Amniotic epithelial cell (primary cell): ENCODE results near the gene CYP27B1.

Experiments used
- DNase-seq: peaks from one replicate; pipeline ENCODE4 v3.0.0-alpha.2; 2010; ENCODE audit warnings: low read depth

The CYP27B1 gene

DNA sequence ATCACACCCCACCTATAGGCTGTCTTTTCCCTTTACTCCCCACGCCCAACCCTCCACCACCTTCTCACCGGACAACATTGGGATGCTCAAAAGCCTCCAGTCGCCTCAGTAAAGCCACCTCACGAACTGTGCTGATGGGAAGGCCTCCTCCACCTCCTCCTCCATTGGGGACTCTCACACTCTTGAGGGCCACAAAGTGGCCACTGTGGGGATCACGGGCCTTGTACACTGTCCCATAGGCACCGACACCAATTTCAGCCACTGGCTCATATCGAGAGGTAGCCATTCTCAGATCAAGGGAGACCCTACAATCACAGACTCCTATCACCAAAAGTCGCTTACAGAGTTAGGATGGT is 15.5 kb downstream of the CYP27B1 start:
- DNase-seq = no peak

DNA sequence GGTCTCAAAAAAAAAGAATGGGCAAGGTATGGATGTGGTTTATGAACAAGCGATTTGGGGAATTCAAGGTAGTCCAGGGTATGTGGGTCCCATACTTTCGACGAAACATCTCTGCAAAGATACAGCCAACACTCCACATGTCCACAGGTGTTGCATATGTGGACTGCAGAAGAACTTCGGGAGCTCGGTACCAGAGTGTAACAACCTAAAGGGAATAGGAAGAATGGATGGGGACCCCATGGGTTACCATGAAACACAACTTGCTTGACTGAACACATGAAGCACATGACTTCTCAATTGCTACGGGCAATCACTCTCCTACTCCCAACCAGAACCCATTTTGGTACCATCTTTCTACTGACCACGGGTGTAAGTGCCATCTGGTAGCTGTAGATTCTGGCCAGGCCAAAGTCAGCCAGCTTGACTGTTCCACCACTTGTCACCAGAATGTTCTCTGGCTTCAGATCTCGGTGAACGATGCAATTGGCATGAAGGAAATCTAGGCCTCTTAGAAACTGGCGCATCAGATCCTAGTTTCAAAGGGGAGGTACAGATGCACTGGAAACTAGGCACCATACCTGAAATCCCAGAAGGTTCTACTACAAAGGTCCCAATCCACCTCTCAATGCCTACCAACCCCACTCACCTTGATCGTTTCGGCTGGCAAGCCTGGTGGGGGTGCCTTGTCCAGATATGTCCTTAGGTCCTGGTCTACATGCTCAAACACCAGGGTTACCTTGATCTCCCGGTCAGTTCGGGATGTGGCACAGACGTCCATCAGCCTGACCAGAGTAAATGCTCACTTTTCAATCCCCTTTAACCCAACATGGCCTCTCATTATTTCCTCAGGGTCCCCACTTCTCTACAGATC is 16.1 kb downstream of the CYP27B1 start:
- no peak for DNase-seq

DNA sequence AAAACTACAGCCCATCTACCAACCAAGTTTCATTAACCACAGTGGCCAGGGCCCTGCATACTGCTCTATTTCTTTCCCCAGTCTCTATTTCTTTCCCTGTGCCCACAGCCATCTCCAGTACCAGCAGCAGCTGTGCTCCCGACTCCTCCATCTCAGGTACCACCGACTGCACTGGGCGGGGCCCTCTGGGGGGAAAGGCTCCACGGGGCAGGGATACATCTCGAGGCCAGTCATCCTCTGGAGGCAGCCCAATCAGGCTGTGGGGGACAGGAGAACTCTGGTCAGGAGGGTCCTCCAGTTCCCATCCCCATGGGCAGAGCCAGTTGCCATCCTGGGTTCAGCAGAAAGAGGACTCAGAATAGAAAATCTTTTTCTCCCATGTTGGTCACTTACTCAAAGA is 17.8 kb downstream of the CYP27B1 start:
- no peak for DNase-seq

DNA sequence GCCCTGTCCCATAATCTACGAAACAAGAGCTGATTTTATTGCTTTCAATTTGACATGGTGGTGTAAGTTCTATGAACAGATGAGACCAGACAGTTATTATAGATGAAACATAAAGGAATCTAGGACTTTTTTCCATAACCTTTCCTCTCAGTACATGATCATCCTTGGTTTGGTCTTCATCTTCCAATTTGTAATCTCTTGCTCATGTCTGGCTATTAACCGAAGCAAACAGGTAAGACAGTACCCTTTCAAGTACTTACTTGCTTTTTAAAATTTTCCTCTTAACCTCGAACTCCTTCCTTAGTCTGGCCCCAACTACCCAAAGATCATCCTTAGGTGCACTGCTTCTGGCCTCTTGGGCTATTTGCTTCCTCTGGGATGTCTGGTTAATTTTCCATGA is 20.9 kb downstream of the CYP27B1 start:
- no peak for DNase-seq

DNA sequence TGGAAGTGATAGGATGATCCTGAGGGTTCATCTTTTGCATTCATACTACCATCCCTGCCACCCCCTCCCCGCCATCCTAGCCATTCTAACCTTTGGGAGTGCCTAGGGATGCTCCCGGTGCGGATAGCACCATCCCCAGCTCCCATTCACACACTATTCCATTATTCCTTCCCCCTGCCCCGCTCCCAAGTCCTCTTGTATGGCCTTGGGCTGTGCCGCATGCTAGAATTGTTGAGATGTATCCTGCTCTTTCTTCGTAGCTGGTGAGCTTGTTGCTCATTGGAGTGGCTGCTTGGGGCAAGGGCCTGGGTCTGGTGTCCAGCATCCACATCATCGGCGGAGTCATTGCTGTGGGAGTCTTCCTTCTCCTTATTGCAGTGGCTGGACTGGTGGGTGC is 21.4 kb downstream of the CYP27B1 start:
- peak; percentile 8 for DNase-seq

DNA sequence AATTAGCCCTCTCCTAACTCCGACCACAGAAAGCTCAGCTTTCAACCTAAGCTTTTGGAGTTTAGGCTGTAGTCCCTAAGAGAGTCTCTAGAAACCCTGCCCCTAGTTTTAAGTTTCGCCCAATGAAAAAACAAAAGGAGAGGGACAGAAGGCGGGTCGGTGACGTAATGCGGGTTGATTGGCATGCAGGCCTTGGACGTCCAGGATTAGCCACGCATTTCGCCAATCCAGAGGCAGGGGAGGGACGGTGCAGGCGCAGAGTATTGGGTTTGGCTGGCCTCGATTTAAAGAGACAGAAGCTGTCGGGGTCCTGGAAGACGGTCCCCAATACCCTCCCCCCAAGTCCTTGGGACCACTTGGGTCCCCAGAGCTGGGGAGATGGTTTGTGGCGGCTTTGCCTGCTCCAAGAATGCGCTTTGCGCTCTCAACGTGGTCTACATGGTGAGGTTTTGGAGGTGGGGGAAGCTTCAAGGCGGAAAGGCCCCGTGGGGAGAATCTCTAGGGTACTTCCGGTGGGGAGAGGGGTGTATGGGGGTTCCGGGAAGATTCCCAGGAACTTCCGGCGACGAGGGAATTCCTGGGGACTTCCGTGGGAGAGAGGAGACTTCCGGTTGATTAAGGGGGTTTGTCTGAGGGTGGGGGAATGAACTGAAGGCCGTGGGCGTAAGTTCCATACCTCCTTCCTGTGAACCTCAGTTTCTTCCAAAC is 21.9 kb downstream of the CYP27B1 start, which contains the start of gene TSPAN31:
Gene TSPAN31 (plus strand): TSS at position 263 of the 708 bp plus-strand sequence. CDS start 116 bp downstream, at position 379.
- DNase-seq = peak; percentile 99

DNA sequence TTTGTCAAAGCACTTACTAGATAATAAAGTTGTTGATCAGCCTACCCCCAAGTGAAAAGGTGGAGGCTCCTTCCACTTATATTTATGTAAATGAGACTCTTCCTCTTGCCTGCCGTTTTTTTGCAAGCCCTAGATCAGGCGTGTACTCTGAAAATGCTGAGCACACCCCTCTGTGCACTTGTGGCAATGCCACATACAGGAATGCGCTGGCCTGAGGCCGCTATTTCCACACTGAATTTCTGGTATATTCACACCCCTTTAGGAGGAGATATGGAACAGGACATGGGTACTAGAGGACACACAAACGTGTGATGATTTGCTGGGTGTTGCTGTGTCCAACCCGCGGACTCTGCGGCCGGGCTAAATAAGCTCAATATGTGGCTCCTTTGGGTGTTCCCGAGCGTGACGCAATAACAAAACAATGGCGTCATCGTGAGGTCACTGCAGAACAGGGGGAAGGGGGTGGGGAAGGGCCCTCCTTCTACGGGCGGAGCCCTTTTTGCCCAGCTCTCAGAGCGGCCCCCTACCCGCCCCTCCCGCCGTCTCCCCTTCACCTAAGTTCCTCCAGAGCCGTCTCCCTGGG is 22.6 kb downstream of the CYP27B1 start:
- DNase-seq = no peak

DNA sequence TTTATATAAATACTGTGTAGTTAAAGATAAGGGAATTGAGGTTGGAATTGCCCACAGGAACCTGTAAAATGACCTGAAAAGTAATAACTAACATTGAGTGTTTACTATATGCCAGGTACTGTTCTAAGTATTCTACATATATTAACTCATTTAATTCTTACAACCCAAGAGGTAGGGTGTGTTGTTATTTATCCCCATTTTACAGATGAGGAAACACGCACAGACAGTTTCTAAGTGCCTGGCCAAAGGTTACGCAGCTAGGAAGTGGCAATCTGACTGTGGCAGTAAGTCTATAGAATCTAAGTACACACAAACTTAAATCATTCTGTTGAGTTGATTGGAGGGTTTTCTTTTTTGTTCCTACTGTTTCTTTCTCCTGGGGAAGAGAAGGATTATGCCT is 23.1 kb downstream of the CYP27B1 start:
- DNase-seq = no peak

DNA sequence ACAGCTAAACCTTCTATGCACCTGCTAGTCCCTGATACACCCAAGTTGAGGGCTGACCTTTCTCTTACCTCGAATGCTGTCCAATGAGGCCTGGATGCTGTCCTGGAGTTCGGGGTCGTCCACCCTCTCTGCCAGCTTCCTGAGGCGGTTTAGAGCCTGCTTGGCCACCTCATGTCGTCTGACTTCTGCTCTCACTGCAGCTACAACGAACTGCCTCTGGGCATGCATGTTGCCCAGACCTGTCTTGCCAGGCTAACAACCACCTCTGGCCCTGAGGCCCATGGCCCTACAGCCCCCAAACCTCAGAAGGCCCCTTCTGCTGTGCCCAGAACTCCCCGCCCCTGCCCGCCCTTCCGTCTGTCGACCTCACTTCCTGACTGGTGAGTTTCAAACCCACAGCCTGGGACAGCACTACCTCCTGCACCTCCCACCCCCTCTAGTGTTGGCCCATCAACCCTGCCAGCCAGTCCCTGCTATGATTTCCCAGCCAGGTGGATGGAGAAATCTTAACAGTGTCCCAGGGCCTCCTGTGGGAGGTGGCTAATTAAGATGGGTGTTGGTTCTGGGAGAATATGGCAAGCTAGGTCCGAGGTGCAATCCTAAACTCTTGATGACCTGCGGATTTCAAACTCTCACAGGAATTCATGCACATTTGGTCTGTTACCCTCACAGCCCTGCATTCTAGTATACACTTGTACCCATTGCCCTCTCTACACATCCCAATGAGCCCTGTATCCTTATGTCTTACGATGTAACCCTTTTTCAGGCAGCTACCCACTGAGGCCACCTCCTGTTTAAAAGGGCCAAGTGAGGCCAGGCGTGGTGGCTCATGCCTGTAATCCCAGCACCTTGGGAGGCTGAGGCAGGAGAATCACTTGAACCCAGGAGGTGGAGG is 24.8 kb downstream of the CYP27B1 start:
- no peak for DNase-seq

DNA sequence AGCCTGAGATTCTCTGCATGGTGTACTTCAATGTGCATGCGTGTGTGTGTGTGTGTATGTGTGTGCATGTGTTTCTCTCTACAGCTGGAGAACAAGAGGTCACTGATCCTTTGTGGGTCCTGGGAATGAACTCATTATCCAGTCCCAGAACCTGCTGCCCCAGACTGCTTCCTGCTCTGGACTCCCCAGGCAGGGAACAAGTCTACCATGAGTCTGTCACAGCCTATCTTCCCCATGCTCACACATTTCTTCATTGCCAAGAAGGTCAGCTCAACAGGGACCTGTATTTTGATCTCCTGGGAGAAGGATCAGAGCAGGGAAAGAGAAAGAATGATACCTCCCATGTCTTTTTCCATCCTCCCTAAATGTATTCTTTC is 25.5 kb downstream of the CYP27B1 start:
- no peak for DNase-seq

DNA sequence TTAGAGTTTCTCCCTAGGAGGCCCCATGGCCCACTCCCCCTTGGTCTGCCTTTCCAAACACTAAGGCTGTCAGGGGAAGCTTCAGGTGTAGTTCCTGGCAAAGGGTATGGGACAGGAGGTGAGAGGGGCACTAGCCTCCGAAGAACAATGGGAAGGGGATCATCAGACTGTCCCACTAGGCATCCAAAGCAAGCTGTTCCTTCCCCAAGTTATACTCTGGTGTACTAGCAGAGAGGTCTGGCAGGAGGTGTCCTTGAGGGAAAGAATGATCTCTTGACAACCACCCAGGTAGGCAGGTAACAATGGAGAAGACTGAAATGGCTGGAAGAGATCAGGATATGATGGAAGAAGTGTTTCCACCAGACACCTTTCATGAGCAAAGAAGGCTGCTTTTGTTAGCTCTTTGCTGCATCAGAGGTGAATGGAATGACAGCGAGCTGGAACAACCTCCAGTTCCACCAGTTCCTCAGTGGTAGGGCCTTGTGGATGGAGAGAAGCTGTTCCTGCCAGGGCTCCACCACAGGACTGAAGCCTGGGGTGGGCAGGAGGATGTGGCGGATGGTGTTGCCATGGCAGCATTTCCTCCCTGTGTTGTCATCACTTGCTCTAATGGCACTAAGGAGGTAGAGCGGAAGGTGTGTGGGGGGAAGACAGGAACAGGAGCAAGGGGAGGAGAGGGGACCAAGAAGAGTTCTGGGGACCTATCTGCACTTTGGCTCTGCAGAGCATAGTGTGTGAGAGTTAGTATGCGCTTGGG is 26.0 kb downstream of the CYP27B1 start:
- no peak for DNase-seq

DNA sequence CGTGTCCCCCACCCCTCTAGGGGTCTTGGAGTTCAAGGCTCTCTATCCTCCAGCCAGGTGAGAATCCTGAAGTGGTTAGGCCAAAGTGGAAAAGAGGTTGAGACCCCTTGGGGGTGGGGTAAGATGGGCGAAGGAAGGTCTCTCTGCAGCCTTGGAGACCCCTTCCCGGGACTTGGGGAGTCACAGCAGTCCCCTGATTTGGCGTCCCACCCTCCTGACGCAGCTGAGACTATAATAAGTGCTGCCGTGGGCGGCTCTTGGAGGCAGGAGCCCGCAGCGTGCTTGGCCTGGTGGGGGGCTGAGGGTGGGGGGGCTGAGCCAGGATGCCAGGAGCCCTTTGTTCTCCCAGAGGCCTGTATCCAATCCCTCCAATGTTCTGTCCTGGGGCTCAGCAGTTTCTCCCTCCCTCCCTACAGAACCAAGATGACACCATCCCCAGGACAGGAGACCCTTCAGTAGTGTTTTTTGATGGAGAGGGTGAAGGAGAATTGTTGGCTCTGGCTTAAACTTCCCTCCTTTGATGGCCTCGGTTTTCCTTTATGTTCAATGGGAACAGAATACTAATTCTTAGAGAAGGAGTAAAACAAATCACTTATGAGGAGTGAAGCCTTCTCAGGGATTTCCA is 26.9 kb downstream of the CYP27B1 start:
- DNase-seq = no peak

DNA sequence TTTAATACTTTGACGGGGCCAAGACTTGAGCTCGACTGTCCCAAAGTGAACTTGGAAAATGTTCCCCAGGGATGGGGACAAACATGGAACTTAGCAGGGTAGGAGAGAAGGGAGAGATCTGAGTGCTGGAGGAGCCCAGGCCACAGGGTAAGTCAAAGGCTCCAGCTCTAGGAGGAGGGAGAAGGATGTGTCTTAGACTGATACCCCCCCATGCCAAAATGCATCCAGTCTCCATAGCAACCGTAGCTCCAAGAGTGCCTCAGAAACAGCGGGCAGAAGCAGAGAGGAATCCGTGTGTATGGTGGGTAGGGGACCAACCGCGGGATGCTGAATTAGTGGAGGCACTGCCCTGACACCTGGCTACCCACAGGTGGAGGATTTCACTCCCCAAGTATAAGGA is 27.5 kb downstream of the CYP27B1 start:
- no peak for DNase-seq

DNA sequence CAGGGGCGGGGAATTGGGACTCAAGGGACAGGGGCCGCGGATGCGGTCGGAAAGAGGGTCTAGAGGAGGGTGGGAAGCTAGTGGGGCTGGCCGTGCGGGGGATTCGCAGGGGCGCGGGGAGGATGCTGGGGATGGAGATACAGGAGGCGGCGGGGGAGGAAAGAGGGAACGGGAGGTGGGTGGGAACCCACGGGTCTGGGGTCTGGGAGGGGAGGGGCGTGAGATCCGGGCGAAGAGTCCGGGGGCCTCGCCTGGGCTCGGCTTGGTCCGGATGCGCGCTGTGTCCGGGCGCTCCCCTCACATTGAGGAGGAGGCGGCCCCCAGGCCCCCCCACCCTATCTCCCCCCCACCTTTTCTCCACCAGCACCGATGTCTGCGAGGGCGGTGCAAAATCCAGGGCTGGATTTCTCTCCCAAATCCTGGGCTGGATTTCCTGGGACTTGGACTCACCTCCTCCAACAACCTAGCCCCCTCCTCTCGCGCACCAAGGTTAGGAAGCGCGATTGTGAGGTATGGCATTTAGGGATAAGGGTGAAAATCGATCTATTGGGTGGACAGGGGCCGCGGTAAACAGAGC is 28.1 kb downstream of the CYP27B1 start, which contains the start of gene AGAP2:
Gene AGAP2 (minus strand): TSS at position 82 of the 577 bp plus-strand sequence. CDS start 496 bp downstream, outside the sequence.
- no peak for DNase-seq

DNA sequence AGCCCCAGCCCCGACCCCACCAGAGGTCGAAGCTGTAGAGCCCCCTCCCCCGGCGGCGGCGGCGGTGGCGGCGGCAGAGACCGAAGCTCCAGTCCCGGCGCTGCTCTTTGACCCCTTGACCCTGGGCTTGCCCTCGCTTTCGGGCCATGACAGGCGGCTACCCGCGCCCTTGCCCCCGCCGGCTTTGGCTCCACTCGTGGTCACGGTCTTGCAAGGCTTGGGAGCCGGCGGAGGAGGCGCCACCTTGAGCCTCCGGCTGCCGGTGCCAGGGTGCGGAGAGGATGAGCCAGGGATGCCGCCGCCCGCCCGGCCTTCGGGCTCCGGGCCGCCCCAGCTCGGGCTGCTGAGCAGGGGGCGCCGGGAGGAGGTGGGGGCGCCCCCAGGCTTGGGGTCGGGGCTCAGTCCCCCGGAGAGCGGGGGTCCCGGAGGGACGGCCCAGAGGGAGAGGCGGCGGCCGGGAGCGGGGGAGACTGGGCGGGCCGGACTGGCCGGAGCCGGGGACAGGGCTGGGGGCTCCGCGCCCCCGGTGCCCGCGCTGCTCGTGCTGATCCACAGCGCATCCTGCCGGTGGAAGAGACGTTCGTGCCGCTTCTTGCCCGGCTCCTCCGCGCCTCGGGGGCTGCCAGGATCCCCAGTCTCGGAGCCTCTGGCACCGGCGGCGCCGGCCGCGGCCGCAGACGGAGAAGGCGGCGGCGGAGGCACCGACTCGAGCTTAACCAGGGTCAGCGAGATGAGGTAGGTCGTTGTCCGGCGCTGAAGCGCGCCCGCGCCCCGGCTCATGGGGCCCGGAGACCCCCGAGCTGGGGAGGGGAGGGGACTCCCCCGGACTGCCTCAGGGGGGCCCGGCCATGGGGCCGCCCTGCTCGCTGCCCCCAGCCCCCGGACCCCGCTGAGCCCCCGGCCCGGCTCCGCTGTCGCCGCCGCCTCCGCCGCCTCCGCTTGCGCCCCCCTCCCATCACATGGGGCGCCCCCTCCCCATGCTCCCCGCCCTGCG is 29.1 kb downstream of the CYP27B1 start:
- DNase-seq = no peak

DNA sequence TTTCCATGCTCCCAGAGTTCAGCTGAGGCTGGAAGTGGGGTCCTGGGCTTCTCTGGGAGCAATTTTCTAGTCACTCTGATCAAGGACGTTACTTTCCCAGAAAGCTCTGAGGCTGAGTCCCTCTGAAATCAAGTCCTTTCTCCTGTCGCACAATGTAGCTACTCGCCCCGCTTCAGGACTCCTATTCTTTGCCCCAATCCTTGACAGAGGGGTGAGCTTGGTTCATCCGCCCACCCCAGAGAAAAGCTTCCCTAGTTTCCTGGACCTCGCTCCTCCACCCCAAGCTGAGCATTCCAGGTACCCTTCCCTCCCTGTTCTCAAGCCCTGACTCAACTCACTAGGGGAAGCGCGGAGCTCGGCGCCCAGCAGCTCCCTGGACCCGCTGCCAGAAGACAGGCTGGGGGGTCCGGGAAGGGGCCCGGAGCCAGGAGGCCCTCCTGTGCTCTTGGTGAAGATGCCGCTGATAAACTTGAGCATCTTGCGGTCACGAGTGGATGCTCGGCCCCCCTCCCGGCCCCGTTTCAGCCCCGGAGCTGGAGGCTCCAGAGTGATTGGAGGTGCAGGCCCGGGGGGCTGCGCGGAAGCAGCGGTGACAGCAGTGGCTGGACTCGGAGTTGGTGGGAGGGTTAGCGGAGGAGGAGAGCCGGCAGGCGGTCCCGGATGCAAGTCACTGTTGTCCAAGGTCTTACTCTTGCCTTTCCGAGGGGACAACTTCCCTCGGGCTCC is 30.0 kb downstream of the CYP27B1 start:
- no peak for DNase-seq

DNA sequence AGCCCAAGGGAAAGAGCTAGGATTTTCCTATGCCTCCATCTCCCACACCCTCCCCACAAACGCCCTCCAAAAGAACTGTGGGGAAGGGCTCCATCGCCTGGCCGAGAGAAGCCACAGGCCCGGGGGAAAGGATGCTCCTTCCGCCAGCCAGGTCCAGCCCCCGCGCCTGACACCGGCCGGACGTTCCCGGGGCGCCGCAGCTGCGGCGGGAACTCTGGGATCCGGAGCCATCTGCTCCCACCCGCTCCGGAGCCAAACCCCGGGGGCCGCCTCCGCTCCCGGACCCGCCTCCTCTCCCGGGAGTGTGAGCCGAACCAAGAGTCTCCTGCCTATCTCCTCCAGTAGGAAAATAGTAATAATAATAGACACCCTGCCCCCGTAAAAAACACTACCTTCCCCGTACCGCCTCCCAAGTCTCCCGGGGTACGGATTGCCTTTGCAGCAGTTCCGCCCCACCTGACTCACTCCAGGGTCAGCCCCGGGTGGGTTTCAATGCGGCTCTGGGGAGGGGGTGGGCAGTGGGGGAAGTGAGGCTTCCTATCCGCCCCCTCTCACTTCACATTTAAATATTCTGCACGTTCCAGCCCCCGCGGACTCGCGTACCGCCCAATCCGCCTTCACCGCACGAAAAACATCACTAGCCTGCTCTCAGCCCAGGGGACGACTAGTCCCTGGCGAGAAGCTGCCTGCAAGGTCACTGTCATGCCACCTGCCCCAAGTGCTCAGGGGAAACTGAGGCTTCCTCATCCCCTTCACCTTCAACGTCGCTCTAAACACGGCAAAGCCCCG is 30.7 kb downstream of the CYP27B1 start:
- DNase-seq = peak; percentile 35
